Measurements from ENCODE around the gene NRP2. TPM values are rescaled to one million over a fixed set of nuclear protein-coding genes. Genes with fewer than 3 reads are reported as not detected.

Gene NRP2
- total and polyA plus RNA-seq, 4 donors, result 3.8 to 17.7 (median 12.2) TPM

DNA sequence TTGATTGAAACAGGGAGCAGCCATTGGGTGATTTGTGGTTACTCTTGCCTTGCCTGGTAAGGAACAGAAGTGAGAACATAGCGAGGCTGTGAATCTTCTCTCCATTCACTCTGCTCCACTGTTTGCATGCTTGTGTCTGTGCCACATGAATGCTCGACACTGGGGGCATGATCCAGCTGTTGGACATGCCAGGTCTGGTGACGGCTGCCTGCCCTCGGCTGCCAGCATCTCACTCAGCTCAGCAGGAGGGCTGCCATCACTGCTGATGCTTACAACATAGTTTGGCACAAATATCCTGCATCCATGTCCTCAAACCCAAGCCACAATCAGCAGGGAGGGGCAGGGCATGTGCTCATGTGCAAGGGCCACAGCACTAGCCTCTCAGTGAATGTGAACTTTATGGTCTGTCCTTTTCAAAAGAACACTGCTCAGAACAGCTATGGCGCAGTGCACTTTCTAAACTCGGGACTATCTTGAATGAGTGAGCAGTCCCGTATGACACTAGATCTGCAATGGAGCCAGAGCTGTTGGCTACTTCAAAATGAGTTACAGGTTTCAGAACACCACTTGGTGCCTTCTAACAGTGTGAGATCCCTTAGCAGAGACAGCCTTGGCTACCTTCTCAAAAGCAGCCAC, 126.3 kb downstream of the NRP2 start:
- TF ChIP-seq RAD21 (IDR thresholded peaks at IDR 0.05) (no peak), HNF4G (IDR thresholded peaks at IDR 0.05) (no peak), SP1 (IDR thresholded peaks at IDR 0.05) (no peak), CTCF (IDR thresholded peaks at IDR 0.05; ENCODE audit: low read depth, low read length, missing input control) (no peak), ATF3 (IDR thresholded peaks at IDR 0.05) (no peak), MAX (IDR thresholded peaks at IDR 0.05) (no peak), FOXA1 (IDR thresholded peaks at IDR 0.05) (no peak), EGR1 (IDR thresholded peaks at IDR 0.05; ENCODE audit: low read depth in 2 of 2) (no peak), FOXA2 (IDR thresholded peaks at IDR 0.05) (no peak), JUND (IDR thresholded peaks at IDR 0.05) (no peak), RXRA (IDR thresholded peaks at IDR 0.05) (no peak), TAF1 (conservative IDR thresholded peaks at IDR 0.05) (no peak), YY1 (IDR thresholded peaks at IDR 0.05) (no peak), NR2F2 (IDR thresholded peaks at IDR 0.05) (no peak), HNF4A (conservative IDR thresholded peaks at IDR 0.05) (no peak)
- TF ChIP-seq, protein P1, sequence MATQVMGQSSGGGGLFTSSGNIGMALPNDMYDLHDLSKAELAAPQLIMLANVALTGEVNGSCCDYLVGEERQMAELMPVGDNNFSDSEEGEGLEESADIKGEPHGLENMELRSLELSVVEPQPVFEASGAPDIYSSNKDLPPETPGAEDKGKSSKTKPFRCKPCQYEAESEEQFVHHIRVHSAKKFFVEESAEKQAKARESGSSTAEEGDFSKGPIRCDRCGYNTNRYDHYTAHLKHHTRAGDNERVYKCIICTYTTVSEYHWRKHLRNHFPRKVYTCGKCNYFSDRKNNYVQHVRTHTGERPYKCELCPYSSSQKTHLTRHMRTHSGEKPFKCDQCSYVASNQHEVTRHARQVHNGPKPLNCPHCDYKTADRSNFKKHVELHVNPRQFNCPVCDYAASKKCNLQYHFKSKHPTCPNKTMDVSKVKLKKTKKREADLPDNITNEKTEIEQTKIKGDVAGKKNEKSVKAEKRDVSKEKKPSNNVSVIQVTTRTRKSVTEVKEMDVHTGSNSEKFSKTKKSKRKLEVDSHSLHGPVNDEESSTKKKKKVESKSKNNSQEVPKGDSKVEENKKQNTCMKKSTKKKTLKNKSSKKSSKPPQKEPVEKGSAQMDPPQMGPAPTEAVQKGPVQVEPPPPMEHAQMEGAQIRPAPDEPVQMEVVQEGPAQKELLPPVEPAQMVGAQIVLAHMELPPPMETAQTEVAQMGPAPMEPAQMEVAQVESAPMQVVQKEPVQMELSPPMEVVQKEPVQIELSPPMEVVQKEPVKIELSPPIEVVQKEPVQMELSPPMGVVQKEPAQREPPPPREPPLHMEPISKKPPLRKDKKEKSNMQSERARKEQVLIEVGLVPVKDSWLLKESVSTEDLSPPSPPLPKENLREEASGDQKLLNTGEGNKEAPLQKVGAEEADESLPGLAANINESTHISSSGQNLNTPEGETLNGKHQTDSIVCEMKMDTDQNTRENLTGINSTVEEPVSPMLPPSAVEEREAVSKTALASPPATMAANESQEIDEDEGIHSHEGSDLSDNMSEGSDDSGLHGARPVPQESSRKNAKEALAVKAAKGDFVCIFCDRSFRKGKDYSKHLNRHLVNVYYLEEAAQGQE (IDR thresholded peaks at IDR 0.05), result no peak
- TF ChIP-seq, protein P2, sequence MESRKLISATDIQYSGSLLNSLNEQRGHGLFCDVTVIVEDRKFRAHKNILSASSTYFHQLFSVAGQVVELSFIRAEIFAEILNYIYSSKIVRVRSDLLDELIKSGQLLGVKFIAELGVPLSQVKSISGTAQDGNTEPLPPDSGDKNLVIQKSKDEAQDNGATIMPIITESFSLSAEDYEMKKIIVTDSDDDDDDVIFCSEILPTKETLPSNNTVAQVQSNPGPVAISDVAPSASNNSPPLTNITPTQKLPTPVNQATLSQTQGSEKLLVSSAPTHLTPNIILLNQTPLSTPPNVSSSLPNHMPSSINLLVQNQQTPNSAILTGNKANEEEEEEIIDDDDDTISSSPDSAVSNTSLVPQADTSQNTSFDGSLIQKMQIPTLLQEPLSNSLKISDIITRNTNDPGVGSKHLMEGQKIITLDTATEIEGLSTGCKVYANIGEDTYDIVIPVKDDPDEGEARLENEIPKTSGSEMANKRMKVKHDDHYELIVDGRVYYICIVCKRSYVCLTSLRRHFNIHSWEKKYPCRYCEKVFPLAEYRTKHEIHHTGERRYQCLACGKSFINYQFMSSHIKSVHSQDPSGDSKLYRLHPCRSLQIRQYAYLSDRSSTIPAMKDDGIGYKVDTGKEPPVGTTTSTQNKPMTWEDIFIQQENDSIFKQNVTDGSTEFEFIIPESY (IDR thresholded peaks at IDR 0.05), result no peak
- Histone ChIP-seq H3K36me3 (ENCODE audit: control insufficient read depth in 4 of 4, insufficient read depth in 3 of 4, low read depth in 1 of 4, low read length in 3 of 4) (no peaks in the 10 kb centered on the region), H3K9me3 (ENCODE audit: control insufficient read depth in 4 of 4, low read length in 3 of 4) (no peaks in the 10 kb centered on the region), H3K9ac (ENCODE audit: low read depth in 1 of 2, low read length in 2 of 2) (no peak overlapping the region), H3K4me3 (ENCODE audit: low read depth in 1 of 3, low read length in 3 of 3) (no peak overlapping the region), H3K27me3 (ENCODE audit: control insufficient read depth in 4 of 4, insufficient read depth in 4 of 4, low read length in 3 of 4) (no peaks in the 10 kb centered on the region), H3K4me1 (ENCODE audit: control insufficient read depth in 4 of 4, insufficient read depth in 4 of 4, low read length in 3 of 4) (peaks cover 0 to 15% (median 2%) of the 10 kb centered on the region in 4 donors), H3K27ac (ENCODE audit: low read depth in 1 of 2, low read length in 2 of 2) (no peak overlapping the region)
- 72% methylated on average over 7 of the region's 7 CpGs for WGBS
- DNase-seq (ENCODE audit: low spot score), result no peak
